ENCODE data around the gene MEGF6.

Gene MEGF6

DNA sequence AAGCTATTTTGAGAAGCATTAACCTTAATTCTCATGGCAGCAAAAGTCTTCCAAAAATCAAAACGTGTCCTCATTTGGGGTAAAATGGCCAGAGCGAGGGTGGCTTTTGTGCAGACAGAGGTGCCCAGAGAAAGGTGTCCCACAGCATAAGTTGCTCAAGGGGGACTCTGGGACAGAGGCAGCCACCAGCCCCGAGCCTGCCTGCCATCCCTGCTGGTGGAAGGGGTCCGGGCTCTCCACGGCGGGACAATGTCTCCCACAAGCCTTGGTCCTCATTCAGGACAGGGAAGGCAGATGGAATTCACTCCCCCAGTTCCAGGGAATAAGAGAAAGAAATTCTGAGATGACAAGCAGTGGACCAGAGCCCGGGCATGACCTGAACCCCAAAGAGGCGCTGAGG is 169.4 kb downstream of the MEGF6 start:
- DNase-seq (ENCODE audit: low read depth): no peak

DNA sequence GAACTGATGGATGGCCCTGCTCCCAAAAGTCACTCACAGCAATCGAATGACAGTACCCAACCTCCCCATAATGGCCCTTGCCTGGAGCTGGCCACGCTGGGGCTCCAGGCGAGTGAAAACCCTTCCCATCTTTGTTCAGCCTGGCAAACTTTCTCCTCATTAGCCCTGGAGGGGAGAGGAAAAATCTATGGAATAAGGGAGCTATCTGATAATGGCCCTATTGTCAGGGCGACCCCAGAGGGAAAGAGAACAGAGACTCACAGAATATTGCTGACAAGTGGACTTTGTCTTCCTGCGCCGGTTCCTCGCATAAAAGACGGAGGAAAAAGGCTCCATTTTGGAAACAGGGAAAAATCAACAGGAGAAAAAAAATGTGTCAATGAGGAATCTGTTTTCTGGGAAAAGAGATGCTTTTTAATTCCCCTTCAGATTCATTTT is 169.9 kb downstream of the MEGF6 start:
- DNase-seq (ENCODE audit: low read depth): no peak

DNA sequence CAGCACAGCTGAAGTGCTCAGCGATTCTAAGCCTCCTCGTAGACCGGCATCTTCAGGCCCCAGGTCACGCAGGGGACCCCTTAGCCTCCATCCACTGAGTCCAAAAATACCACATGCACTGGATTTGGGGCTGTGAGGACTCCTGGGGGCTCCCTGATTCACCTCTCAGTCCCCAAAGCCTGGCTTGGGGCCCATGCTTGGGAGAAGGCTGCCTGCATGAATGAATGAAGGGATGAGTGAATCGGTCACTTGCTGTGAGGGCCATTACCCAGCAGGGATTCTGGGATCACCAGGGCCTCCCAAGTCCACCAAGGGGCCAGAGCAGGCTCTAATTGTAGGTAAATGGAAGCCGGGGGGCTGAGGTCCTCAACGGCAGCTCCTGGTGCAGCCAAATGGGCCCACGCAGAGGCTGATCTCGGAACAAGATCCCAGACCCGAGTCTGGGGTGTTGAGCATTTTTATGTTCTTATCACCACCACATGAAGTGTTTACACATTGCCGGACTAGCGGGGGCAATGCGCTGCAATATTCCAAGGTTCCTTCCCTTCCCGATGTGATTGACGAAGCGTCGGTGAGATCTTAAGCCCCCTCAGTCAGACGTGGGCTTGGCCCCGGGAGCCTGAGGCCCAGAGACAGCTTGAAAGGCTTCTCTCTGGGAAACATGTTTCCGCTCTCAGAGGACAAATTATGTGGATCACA is 170.4 kb downstream of the MEGF6 start:
- no peak for DNase-seq (ENCODE audit: low read depth)

DNA sequence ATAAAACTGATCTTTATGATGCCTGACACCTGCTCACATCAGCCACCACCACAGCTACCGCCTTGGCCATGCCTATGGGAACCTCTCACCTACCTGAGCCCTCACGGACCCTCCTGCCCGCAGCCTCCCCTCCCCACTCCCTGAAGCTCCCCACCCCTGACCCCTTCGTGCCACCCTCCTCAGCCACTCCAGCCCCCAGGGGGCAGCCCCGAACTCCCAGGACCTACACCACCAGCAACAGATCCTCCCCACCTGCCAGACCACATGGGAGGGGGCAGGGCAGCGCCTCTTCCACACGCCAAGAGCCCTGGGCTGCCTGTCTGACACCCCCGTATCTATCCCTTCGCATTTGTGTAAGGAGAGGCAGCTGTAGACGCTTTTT is 171.0 kb downstream of the MEGF6 start:
- DNase-seq (ENCODE audit: low read depth): no peak

Measured in stimulated activated CD8-positive, alpha-beta memory T cell treated with anti-CD3 and anti-CD28 coated beads, Interleukin-15, amount 100 ng/mL, for 24 hours (primary cell).